OCI-LY1 (cell line): ENCODE results near the gene UBR3.

Source experiments
- EZH2 ChIP-seq: fragments of 200-600 bp; sonication (generic), shearing (Covaris generic); IDR thresholded peaks from 2 replicates; pipeline ENCODE4 v1.8.0; 2017; ENCODE audit warnings: borderline replicate concordance, mixed run types, mild to moderate bottlenecking, antibody characterized with exemption, low read length, moderate library complexity, mixed read lengths
- TF ChIP-seq, protein P1 (sequence below): fragments of 200-600 bp; sonication (generic), shearing (Covaris generic); IDR thresholded peaks from 2 replicates; pipeline ENCODE4 v1.5.1; 2017; ENCODE audit warnings: mild to moderate bottlenecking, antibody characterized with exemption, low read length, moderate library complexity, mixed read lengths

DNA sequence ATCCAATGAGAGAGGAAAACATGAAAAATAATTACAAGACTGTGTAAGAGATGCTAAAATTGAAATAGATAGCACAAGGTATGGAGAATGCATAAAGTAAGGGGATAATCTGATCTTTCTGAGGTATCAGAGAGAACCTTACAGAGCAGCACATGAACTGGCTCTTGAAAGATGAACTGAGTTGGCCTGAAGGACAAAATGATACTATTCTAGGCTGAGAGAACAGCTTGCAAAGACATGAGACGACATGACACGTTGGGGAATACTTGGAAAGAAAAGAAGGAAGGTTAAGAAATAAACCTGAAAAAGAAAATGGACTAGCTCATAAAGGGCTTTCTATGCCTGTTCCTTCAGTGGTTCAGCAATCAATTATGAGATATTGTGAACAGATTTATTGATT lies 198.0 kb downstream of the UBR3 start:
- TF ChIP-seq EZH2: no peak
- TF ChIP-seq, protein P1, sequence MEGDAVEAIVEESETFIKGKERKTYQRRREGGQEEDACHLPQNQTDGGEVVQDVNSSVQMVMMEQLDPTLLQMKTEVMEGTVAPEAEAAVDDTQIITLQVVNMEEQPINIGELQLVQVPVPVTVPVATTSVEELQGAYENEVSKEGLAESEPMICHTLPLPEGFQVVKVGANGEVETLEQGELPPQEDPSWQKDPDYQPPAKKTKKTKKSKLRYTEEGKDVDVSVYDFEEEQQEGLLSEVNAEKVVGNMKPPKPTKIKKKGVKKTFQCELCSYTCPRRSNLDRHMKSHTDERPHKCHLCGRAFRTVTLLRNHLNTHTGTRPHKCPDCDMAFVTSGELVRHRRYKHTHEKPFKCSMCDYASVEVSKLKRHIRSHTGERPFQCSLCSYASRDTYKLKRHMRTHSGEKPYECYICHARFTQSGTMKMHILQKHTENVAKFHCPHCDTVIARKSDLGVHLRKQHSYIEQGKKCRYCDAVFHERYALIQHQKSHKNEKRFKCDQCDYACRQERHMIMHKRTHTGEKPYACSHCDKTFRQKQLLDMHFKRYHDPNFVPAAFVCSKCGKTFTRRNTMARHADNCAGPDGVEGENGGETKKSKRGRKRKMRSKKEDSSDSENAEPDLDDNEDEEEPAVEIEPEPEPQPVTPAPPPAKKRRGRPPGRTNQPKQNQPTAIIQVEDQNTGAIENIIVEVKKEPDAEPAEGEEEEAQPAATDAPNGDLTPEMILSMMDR: no peak
